Body of pancreas (tissue), 4 donors: ENCODE results near the gene ABHD6. TPM values are rescaled to one million over a fixed set of nuclear protein-coding genes. Genes with fewer than 3 reads are reported as not detected.
A peak's percentile ranks its signal among the peaks of the same experiment; 100 is the strongest.
"Not testable (repeated sequence)": the region's sequence is repeated elsewhere in the genome, so short reads cannot be mapped to it uniquely, and the experiment has no call there.

Experiments used
- ATAC-seq: fragments of 150-250 bp; one replicate; pipeline ENCODE4 v1.9.1; 2016
- DNase-seq, 4 donors: peaks; one replicate each; pipeline ENCODE4 v3.0.0-alpha.2; 2019
- H3K27ac ChIP-seq, 4 donors: fragments of 200-600 bp; sonication (generic); 1 replicate in 3 of 4; 2 replicates in 1 of 4; pipeline versions ENCODE4 v1.5.1 to v1.6.1; 2016 to 2019; ENCODE audit warnings: mild to moderate bottlenecking in 1 of 4, mixed read lengths in 1 of 4, moderate library complexity in 1 of 4
- H3K27me3 ChIP-seq, 2 donors: fragments of 200-600 bp; sonication (generic); one replicate each; pipeline ENCODE4 v1.6.0; 2016; ENCODE audit warnings: mild to moderate bottlenecking in 1 of 2
- H3K36me3 ChIP-seq, 2 donors: fragments of 200-600 bp; sonication (generic); replicated peaks in 1 of 2; 2 replicates each; pipeline ENCODE4 v1.5.1; 2016; ENCODE audit warnings: low read depth in 2 of 2; ENCODE audit not compliant: insufficient read depth in 1 of 2
- H3K4me1 ChIP-seq: fragments of 200-600 bp; sonication (generic); one replicate; pipeline ENCODE4 v1.6.0; 2016
- H3K4me3 ChIP-seq, 2 donors: fragments of 200-600 bp; sonication (generic); 1 replicate in 1 of 2; 2 replicates in 1 of 2; pipeline ENCODE4 v1.5.1; 2016 to 2019
- H3K9me3 ChIP-seq, 3 donors: fragments of 200-600 bp; sonication (generic); 1 replicate in 2 of 3; 2 replicates in 1 of 3; pipeline ENCODE4 v1.5.1; 2016
- CTCF ChIP-seq, 7 experiments: fragments of 450-650 bp in 4 of 7; fragments of 200-600 bp in 3 of 7; sonication (generic) in 3 of 7; IDR thresholded peaks; one replicate each; pipeline ENCODE4 v1.5.1; 2016 to 2019; ENCODE audit warnings: antibody characterized with exemption in 7 of 7
- POLR2A ChIP-seq, 3 donors: fragments of 450-650 bp; IDR thresholded peaks; one replicate each; pipeline ENCODE4 v1.6.1; 2016; ENCODE audit warnings: antibody characterized with exemption in 3 of 3, mild to moderate bottlenecking in 2 of 3
- WGBS, 2 donors: methylation state at CpG; one replicate each; pipeline ENCODE4 v1.1.5; 2017; 5-methylcytosine and 5-hydroxymethylcytosine counted together
- intact Hi-C: fragments of 100-400 bp; cut with DNase I; formaldehyde crosslinking; loops from one replicate; pipeline ENCODE4 v1.15.1; 2023
- total RNA-seq, 2 donors: library from RNA; depleted of rRNA; stranded (reverse); fragments of >200 nt; gene quantifications; one replicate each; pipeline ENCODE4 v1.1.0, GENCODE V29; 2016

The ABHD6 gene
- total RNA-seq, 2 donors from 2014 or later = 5.3 to 6.2 TPM

GRCh38 chr3:58200846-58201355 lies 36.7 kb upstream of the ABHD6 start:
- no peaks in the 10 kb centered on the region for H3K9me3 ChIP-seq
- 47 to 68% methylated on average over 6 to 11 of the region's 11 CpGs for WGBS, 2 donors
- TF ChIP-seq CTCF (IDR thresholded peaks at IDR 0.05) (no peak), POLR2A (IDR thresholded peaks at IDR 0.05) (no peak)
- ATAC-seq = no peak
- intact Hi-C loops = no loop called here
- H3K27me3 ChIP-seq = no peaks in the 10 kb centered on the region
- no peak for DNase-seq
- H3K4me1 ChIP-seq = peaks cover 3% of the 10 kb centered on the region
- no peaks in the 10 kb centered on the region for H3K36me3 ChIP-seq
- no peak overlapping the region for H3K4me3 ChIP-seq
- H3K27ac ChIP-seq = peak overlapping the region in 1 of 4 donors; percentile 11

GRCh38 chr3:58201451-58201850 lies 36.1 kb upstream of the ABHD6 start:
- WGBS, 2 donors = 54 to 66% methylated on average over 3 of the region's 3 CpGs
- H3K36me3 ChIP-seq = not testable (repeated sequence)

GRCh38 chr3:58202917-58203360 lies 34.7 kb upstream of the ABHD6 start:
- peaks cover 10% of the 10 kb centered on the region for H3K4me1 ChIP-seq
- TF ChIP-seq POLR2A (IDR thresholded peaks at IDR 0.05) (no peak), CTCF (IDR thresholded peaks at IDR 0.05) (no peak)
- H3K4me3 ChIP-seq = no peak overlapping the region
- WGBS, 2 donors = 75 to 80% methylated on average over 7 to 9 of the region's 9 CpGs
- no peaks in the 10 kb centered on the region for H3K27me3 ChIP-seq
- ATAC-seq = no peak
- no peaks in the 10 kb centered on the region for H3K36me3 ChIP-seq
- DNase-seq = no peak
- intact Hi-C loops = no loop called here
- H3K9me3 ChIP-seq = no peaks in the 10 kb centered on the region
- no peak overlapping the region for H3K27ac ChIP-seq

More at GRCh38 chr3:58201451-58201850, 36.1 kb upstream of the ABHD6 start:
- intact Hi-C loops, H3K27me3 ChIP-seq, H3K4me3 ChIP-seq, ATAC-seq, DNase-seq, H3K9me3 ChIP-seq, H3K4me1 ChIP-seq, H3K27ac ChIP-seq: not testable (repeated sequence)

- TF ChIP-seq CTCF (IDR thresholded peaks at IDR 0.05) (no peak), POLR2A (IDR thresholded peaks at IDR 0.05) (no peak)
- ATAC-seq (no peak), DNase-seq (no peak)
- H3K27ac ChIP-seq = no peak overlapping the region
- intact Hi-C loops = no loop called here
- no peaks in the 10 kb centered on the region for H3K9me3 ChIP-seq
- H3K4me1 ChIP-seq = peaks cover 10% of the 10 kb centered on the region
- no peaks in the 10 kb centered on the region for H3K36me3 ChIP-seq
- no peak overlapping the region for H3K4me3 ChIP-seq
- 88 to 91% methylated on average over 4 of the region's 4 CpGs for WGBS, 2 donors
- H3K27me3 ChIP-seq = no peaks in the 10 kb centered on the region
Measured at GRCh38 chr3:58203541-58203940, 34.1 kb upstream of the ABHD6 start.

GRCh38 chr3:58204720-58205119 lies 32.9 kb upstream of the ABHD6 start:
- WGBS, 2 donors = 85 to 92% methylated on average over 3 to 4 of the region's 4 CpGs
- Histone ChIP-seq H3K27ac (no peak overlapping the region), H3K4me1 (peaks cover 10% of the 10 kb centered on the region), H3K36me3 (no peaks in the 10 kb centered on the region), H3K4me3 (no peak overlapping the region), H3K27me3 (no peaks in the 10 kb centered on the region), H3K9me3 (no peaks in the 10 kb centered on the region)
- no peak for DNase-seq
- intact Hi-C loops = no loop called here
- TF ChIP-seq CTCF (IDR thresholded peaks at IDR 0.05) (no peak), POLR2A (IDR thresholded peaks at IDR 0.05) (no peak)
- no peak for ATAC-seq
